GM12891 (cell line): ENCODE data around the gene ETV6.
A peak's percentile ranks its signal among the peaks of the same experiment; 100 is the strongest.

Experiments
- PAX5 ChIP-seq: IDR thresholded peaks from 2 replicates; pipeline ENCODE4 v1.6.1; 2011; ENCODE audit warnings: low read length, moderate library complexity, mild to moderate bottlenecking; ENCODE audit not compliant: insufficient read depth, severe bottlenecking
- POLR2A ChIP-seq: IDR thresholded peaks from 2 replicates; pipeline ENCODE4 v1.6.1; 2011; ENCODE audit warnings: low read depth, low read length, control low read depth
- POLR2AphosphoS5 ChIP-seq: IDR thresholded peaks from 2 replicates; pipeline ENCODE4 v1.6.1; 2011; ENCODE audit warnings: low read depth, low read length, control low read depth
- SPI1 ChIP-seq: IDR thresholded peaks from 2 replicates; pipeline ENCODE4 v1.6.1; 2011; ENCODE audit warnings: low read depth, low read length, control low read depth
- TAF1 ChIP-seq: IDR thresholded peaks from 2 replicates; pipeline ENCODE4 v1.6.1; 2011; ENCODE audit warnings: low read depth, low read length, control low read depth

GRCh38 chr12:11834104-11834812 is 184.8 kb downstream of the ETV6 start:
- TF ChIP-seq POLR2A (no peak; the same call in 1 of the 2 replicates), POLR2AphosphoS5 (0 out of 2 replicates have a peak, but pooled peaks have one; percentile 26), TAF1 (no peak), SPI1 (no peak), PAX5 (no peak)
